ENCODE results near the gene RFNG. TPM values are rescaled to one million over a fixed set of nuclear protein-coding genes. Genes with fewer than 3 reads are reported as not detected.

Gene RFNG
- total and polyA plus RNA-seq, 2 donors (not counting 1 experiment from before 2014, with no cell fraction given): 30.1 to 44.5 TPM

- H3K27ac Mint-ChIP-seq: no peak overlapping the region
- H3K9ac ChIP-seq (ENCODE audit: low read length): no peak overlapping the region
- H3K4me3 Mint-ChIP-seq: no peak overlapping the region
- H3K9me3 ChIP-seq (ENCODE audit: control extremely low read depth in 1 of 3, control insufficient read depth in 2 of 3, insufficient read depth in 1 of 3, low read length in 2 of 3): no peaks in the 10 kb centered on the region
- H3K9me3 Mint-ChIP-seq (ENCODE audit: insufficient read depth): no peaks in the 10 kb centered on the region
- H3K36me3 ChIP-seq (replicated peaks in 1 of 2; ENCODE audit: control extremely low read depth in 1 of 2, control insufficient read depth in 1 of 2, extremely low read depth in 1 of 2, insufficient read depth in 2 of 2, low read length in 1 of 2): peaks cover 0 to 55% of the 10 kb centered on the region in 2 experiments
- 91% methylated on average over 8 of the region's 10 CpGs for WGBS (ENCODE audit: insufficient coverage)
- DNase-seq (no peak), ATAC-seq (ENCODE audit: low read depth) (no peak)
- peaks cover 0 to 5% of the 10 kb centered on the region in 2 donors for H3K4me1 ChIP-seq (ENCODE audit: control insufficient read depth in 2 of 2, insufficient read depth in 2 of 2, low read length in 2 of 2)
- ChIA-PET POLR2A (no interaction called here), CTCF (no interaction called here)
- peaks cover under 1% of the 10 kb centered on the region for H4K20me1 ChIP-seq (ENCODE audit: control insufficient read depth, insufficient read depth, low read length, poor library complexity, severe bottlenecking)
- intact Hi-C loops (cut with micrococcal nuclease): no loop called here
- no peak for TF ChIP-seq EZH2 (IDR thresholded peaks at IDR 0.05; ENCODE audit: borderline replicate concordance, insufficient read depth, low read depth, low read length, poor library complexity, severe bottlenecking)
- TF ChIP-seq CTCF (IDR thresholded peaks at IDR 0.05): no peak
- no peaks in the 10 kb centered on the region for H3K4me1 Mint-ChIP-seq
- no peak overlapping the region for H3K4me2 ChIP-seq (replicated peaks; ENCODE audit: low read depth, low read length, poor library complexity, severe bottlenecking)
- H3K79me2 ChIP-seq (ENCODE audit: control insufficient read depth, insufficient read depth, low read length): peaks cover 2% of the 10 kb centered on the region
- H3K27ac ChIP-seq (ENCODE audit: low read length in 2 of 2): no peak overlapping the region
- H3K27me3 ChIP-seq (replicated peaks in 1 of 4; ENCODE audit: control extremely low read depth in 1 of 4, control insufficient read depth in 3 of 4, insufficient read depth in 4 of 4, low read length in 3 of 4): no peaks in the 10 kb centered on the region
- no peak overlapping the region for H3K4me3 ChIP-seq (ENCODE audit: control extremely low read depth in 1 of 5, extremely low read depth in 1 of 5, insufficient read depth in 1 of 5, low read depth in 2 of 5, low read length in 4 of 5)
- H3K27me3 Mint-ChIP-seq: no peaks in the 10 kb centered on the region
- no peak overlapping the region for H2AFZ ChIP-seq (ENCODE audit: insufficient read depth, low read depth, low read length, poor library complexity, severe bottlenecking)
These were observed 7.2 kb upstream of the RFNG start for GRCh38 chr17:82058855-82059249.

- ChIA-PET CTCF (no interaction called here), POLR2A (no interaction called here)
- Histone ChIP-seq H3K4me3 (ENCODE audit: control extremely low read depth in 1 of 5, extremely low read depth in 1 of 5, insufficient read depth in 1 of 5, low read depth in 2 of 5, low read length in 4 of 5) (no peak overlapping the region), H3K79me2 (ENCODE audit: control insufficient read depth, insufficient read depth, low read length) (peaks cover 7% of the 10 kb centered on the region), H4K20me1 (ENCODE audit: control insufficient read depth, insufficient read depth, low read length, poor library complexity, severe bottlenecking) (peaks cover 6% of the 10 kb centered on the region), H3K4me2 (replicated peaks; ENCODE audit: low read depth, low read length, poor library complexity, severe bottlenecking) (no peak overlapping the region), H3K9me3 (ENCODE audit: control extremely low read depth in 1 of 3, control insufficient read depth in 2 of 3, insufficient read depth in 1 of 3, low read length in 2 of 3) (no peaks in the 10 kb centered on the region), H3K4me1 (ENCODE audit: control insufficient read depth in 2 of 2, insufficient read depth in 2 of 2, low read length in 2 of 2) (peaks cover 0 to 7% of the 10 kb centered on the region in 2 donors), H3K27ac (ENCODE audit: low read length in 2 of 2) (no peak overlapping the region), H2AFZ (ENCODE audit: insufficient read depth, low read depth, low read length, poor library complexity, severe bottlenecking) (no peak overlapping the region), H3K36me3 (replicated peaks in 1 of 2; ENCODE audit: control extremely low read depth in 1 of 2, control insufficient read depth in 1 of 2, extremely low read depth in 1 of 2, insufficient read depth in 2 of 2, low read length in 1 of 2) (peaks cover 0 to 57% of the 10 kb centered on the region in 2 experiments), H3K27me3 (replicated peaks in 1 of 4; ENCODE audit: control extremely low read depth in 1 of 4, control insufficient read depth in 3 of 4, insufficient read depth in 4 of 4, low read length in 3 of 4) (no peaks in the 10 kb centered on the region), H3K9ac (ENCODE audit: low read length) (no peak overlapping the region)
- DNase-seq (no peak), ATAC-seq (ENCODE audit: low read depth) (no peak)
- TF ChIP-seq EZH2 (IDR thresholded peaks at IDR 0.05; ENCODE audit: borderline replicate concordance, insufficient read depth, low read depth, low read length, poor library complexity, severe bottlenecking) (no peak), CTCF (IDR thresholded peaks at IDR 0.05) (no peak)
- 91% methylated on average over 17 of the region's 17 CpGs for WGBS (ENCODE audit: insufficient coverage)
- Mint-ChIP-seq H3K4me1 (peaks cover under 1% of the 10 kb centered on the region), H3K27me3 (no peaks in the 10 kb centered on the region), H3K9me3 (ENCODE audit: insufficient read depth) (no peaks in the 10 kb centered on the region), H3K27ac (no peak overlapping the region), H3K4me3 (no peak overlapping the region)
- intact Hi-C loops (cut with micrococcal nuclease): no loop called here
These were observed 6.7 kb upstream of the RFNG start for GRCh38 chr17:82058230-82058854.
